GM19397 (cell line): Measurements from ENCODE around the gene IGLL5.

ENCODE experiments used
- ATAC-seq: cut with Tn5 transposase; IDR thresholded peaks from one replicate; pipeline ENCODE4 v1.9.1; 2021; ENCODE audit warnings: mild to moderate bottlenecking, moderate library complexity; ENCODE audit not compliant: unreplicated experiment

The IGLL5 gene

DNA sequence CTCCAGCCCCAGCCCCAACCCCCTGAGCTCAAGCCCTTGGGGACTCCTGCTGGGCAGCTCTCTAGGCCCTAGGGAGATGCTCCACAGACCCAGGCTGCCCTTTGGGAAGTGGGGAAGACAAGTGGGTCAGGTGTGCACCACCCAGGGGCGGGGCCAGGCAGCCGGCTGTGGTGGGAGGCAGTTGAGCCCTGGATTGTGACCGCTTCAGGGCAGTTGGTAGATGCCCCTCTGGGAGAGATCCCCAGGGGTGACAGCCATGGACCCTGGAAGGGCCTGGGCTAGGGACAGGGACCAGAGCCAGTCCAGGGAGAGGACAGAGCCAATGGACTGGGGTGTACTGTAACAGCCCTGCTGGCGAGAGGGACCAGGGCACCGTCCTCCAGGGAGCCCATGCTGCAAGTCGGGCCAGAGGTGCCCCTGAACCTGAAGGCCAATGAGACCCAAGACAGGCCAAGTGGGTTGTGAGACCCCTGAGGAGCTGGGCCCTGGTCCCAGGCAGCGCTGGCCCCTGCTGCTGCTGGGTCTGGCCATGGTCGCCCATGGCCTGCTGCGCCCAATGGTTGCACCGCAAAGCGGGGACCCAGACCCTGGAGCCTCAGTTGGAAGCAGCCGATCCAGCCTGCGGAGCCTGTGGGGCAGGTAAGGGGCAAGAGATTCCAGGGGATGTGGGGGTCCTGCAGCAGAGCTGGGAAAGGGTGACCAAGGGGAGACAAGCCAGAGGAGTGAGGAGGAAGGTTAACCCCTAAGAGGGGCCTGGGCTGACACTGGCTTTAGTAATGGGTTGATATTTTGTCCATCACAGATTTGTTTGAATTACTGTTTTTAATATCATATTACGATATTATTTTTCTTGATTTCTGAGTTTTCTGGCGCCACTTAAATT lies at the start of gene IGLL5:
IGLL5 (plus strand) TSS at position 196 of the 883 bp plus-strand sequence; CDS start at position 434, 238 bp downstream.
- ATAC-seq: no peak

DNA sequence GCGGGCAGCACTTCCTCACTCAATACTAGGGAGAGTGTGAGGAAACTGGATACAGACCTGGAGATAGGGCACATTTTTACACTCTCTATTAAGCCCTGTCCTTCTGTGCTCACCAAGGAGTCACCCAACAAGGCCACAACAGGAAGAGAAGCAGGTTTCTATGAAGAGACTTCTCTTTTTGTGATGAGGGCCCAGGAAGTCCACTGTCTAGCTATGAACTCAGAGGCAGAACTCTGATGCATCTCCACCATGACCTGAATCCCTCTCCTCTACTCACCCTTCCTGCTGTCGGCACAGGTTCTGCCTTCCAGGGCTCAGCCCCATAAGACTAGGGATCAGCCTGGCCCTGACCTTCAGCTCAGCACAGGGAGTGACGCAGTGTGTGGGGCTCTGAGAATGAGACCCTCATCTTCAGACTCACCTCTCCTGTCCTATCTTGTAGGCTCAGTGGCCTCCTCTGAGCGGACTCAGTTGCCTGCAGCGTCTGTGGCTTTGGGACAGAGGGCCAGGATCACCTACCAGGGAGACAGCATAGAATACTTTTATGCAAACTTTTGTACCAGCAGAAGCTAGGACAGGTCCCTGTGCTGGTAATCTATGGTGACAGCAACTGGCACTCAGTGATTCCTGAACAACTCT lies 49.3 kb upstream of the IGLL5 start:
- no peak for ATAC-seq

GRCh38 chr22:22839570-22840314 lies 47.9 kb upstream of the IGLL5 start:
- no peak for ATAC-seq

DNA sequence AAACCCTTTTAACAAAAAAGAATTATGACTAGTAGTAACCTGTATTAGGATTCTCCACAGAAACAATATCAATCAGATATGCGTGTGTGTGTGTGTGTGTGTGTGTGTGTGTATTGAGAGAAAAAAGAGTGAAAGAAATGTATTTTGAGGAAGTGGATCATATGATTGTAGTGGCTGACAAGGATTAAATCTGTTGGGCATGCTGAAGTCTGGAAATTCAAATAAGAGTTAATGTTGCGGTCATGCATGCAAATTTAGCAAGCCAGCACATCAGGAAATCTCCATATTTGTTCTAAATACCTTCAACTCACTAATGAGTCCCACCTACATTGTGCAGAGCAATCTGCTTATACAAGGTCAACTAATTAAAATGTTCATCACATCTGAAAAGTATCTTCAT lies 46.8 kb upstream of the IGLL5 start:
- ATAC-seq: no peak

DNA sequence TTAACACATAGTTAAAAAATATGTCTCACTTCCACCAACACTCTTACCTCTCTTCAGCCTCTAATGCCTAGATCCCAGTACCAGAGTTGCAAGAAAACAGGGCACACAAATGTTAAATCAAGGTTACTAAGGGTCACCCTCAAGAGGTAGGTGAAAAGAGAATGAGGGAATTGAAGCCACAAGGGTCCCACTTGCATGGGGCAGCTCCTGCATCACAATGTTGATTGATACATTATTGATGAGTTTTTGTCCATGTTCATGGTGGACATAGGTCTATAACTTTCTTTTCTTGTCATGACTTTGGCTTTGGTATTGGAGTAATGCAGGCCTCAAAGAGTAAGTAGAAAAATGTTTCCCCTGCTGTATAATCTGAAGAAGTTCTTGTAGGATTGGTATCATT lies 46.0 kb upstream of the IGLL5 start:
- no peak for ATAC-seq

DNA sequence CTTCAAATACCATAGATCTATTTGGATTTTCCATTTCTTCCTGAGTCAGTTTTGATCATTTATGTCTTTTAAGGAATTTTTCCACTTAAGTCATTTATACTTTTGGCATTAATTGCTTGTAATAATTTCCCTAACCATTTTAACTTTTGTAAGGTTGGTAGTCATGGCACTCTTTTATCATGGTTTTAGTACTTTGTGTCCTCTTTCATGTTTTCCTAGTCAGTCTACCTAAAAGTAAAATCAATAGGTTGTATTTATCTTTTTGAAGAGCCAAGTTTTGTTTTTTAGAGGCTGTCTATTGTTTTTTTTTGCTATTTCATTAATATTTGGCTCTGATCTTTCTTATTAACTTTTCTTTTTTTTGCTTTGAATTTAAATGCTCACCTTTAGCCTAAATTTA lies 45.5 kb upstream of the IGLL5 start:
- no peak for ATAC-seq

- ATAC-seq: no peak
Observed at GRCh38 chr22:22843848-22844247, 43.8 kb upstream of the IGLL5 start.

GRCh38 chr22:22847241-22847640 lies 40.4 kb upstream of the IGLL5 start:
- no peak for ATAC-seq

GRCh38 chr22:22848364-22848866 lies 39.2 kb upstream of the IGLL5 start:
- ATAC-seq: no peak

GRCh38 chr22:22849640-22850610 lies 37.7 kb upstream of the IGLL5 start:
- no peak for ATAC-seq

DNA sequence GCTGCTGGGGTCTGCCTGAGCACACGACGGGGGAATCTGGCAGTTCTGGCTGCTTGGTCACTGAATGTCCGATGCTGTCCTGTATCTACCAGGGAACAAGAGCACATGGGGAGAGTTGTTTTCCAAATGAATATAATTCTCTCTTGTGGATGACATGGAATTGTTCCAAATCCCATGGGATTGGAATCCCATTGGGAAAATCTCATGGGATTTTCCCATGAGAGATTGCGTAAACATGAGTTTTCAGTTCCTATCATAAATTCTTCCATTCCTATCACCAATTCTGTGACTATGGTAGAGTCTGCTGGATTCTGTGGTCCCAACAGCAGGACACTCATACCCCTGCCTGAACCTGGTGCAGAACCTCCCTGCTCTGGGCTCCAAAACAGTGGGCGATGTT lies 35.6 kb upstream of the IGLL5 start:
- no peak for ATAC-seq

GRCh38 chr22:22853713-22854112 lies 33.9 kb upstream of the IGLL5 start:
- ATAC-seq: no peak

- no peak for ATAC-seq
Observed at GRCh38 chr22:22854466-22854865, 33.1 kb upstream of the IGLL5 start.

- no peak for ATAC-seq
Observed at GRCh38 chr22:22855085-22855484, 32.5 kb upstream of the IGLL5 start.

GRCh38 chr22:22855617-22856308 lies 31.9 kb upstream of the IGLL5 start:
- no peak for ATAC-seq

GRCh38 chr22:22856364-22856763 lies 31.3 kb upstream of the IGLL5 start:
- no peak for ATAC-seq

- no peak for ATAC-seq
Observed at GRCh38 chr22:22856885-22857606, 30.6 kb upstream of the IGLL5 start.

DNA sequence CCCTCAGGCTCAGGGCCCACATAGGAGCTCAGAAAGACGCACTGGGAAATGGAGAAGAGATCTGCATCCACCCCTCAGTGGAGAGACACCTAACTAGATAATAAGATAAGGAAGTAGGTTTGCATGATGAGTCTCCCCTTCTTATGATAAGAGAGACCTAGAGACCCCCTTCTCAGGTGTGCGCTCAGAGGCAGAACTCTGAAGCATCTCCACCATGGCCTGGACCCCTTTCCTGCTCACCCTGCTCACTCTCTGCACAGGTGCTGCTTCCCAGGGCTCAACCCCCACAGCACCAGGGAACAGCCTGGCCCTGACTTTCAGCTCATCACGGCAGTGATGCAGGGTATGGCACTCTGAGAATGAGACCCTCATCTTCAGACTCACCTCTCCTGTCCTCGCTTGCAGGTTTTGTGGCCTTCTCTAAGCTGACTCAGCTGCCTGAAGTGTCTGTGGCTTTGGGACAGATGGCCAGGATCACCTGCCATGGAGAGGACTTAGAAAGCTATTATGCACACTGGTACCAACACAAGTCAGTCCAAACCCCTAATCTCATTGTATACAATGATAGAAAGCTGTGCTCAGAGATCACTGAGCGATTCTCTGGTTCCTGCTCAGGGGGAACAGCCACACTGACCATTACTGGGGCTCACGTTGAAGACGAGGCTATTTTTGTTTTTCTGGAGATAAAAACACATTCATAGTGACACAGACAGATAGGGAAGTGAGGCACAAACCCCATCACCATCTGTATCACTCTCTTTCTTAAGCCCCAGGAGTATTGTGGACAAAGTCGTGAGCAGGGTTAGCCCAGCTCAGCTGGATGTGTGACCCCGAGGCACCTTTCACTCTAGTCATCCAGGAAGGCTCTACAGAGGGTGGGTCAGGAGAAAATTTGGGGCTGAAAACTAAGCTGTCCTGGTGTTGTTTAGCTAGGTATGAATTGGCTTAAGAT lies 29.7 kb upstream of the IGLL5 start:
- no peak for ATAC-seq
